GM21723 (cell line): ENCODE results near the gene TRIM67.
"Not testable (repeated sequence)": the region's sequence is repeated elsewhere in the genome, so short reads cannot be mapped to it uniquely, and the experiment has no call there.

ENCODE experiments used
- ATAC-seq: cut with Tn5 transposase; IDR thresholded peaks from one replicate; pipeline ENCODE4 v1.9.1; 2021; ENCODE audit warnings: mild to moderate bottlenecking, moderate library complexity; ENCODE audit not compliant: unreplicated experiment

TRIM67 gene

DNA sequence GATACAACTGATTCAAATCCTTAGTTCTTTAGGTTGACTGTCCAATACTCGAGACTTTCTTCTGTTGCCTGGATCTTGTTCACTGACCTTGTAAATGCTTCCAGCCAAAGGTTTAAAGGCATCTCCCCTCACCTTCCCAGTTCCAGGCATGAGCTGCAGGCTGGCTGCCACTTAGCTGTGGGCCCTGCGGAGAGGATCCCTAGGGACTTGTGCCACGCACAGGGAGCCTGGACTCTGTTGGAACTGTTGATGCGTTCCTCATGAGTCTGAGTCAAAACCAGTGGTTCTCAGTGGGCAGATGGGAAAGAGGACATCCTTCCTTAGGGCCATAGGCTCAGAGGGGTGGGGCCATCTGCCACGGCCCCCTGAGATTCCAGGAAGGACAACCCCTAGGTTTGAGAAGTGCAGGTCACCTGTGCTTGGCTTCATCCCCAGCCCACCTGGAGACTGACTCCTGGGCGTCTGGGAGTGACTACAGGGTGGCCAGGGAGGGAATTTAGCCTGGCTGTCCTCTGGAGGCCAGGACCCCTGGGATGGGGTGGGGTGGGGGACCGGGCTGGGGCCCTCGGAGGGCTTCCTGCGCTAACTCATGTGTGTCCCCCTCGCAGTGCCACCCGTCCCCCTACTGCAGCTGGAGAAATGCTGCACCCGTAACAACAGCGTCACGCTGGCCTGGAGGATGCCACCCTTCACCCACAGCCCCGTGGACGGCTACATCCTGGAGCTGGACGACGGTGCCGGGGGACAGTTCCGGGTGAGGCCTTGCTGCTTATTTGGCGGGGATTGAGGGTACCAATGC lies 41.6 kb downstream of the TRIM67 start:
- ATAC-seq, result no peak

DNA sequence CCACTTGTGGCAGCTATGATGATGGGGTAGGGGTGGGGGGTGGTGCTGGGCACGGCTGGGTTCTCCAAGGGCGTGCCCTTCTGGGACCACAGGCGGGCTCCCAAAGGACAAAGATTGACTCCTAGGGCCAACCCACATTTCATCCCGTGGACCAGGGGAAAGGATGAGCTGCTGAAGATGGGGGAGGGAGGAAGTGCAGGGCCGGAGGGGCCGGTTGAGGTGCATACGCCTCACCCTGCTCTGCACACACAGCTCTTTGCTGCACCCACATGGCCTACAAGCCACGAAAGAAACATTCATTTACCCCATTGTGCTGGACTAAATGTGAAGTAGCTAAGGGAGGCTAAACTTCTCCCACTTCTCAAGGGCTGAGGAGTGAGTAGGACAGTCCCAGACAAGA lies 45.0 kb downstream of the TRIM67 start:
- no peak for ATAC-seq

DNA sequence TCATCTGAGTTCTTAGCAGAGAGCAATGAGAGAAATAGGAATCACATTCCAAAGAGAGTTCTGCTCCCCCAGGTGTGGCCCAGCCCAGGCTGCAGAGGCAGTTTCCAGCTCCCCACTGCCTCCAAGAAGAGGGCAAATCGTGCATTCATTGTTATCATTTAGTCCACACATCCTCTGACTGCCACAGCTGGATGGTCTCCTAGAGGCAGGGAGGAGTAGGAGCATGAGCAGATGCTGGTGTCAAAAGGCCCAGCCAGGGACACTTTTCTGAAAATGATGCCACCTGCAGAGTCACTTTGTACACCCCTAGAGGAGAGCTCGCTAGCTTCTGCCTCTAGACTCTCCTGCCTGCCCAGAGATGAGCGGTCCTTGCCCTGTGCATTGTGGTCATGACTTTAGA lies 45.6 kb downstream of the TRIM67 start:
- no peak for ATAC-seq

DNA sequence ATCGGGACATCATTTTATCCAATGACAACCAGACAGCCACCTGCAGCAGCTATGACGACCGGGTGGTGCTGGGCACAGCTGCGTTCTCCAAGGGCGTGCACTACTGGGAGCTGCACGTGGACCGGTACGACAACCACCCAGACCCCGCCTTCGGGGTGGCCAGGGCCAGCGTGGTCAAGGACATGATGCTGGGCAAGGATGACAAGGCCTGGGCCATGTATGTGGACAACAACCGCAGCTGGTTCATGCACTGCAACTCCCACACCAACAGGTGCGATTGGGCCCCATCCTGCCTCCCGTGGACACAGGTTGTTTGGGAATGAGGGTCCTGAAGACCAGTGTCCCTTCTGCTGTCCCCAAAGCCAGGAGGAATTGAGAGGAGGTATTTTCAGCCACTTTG lies 47.1 kb downstream of the TRIM67 start:
- ATAC-seq, result no peak

DNA sequence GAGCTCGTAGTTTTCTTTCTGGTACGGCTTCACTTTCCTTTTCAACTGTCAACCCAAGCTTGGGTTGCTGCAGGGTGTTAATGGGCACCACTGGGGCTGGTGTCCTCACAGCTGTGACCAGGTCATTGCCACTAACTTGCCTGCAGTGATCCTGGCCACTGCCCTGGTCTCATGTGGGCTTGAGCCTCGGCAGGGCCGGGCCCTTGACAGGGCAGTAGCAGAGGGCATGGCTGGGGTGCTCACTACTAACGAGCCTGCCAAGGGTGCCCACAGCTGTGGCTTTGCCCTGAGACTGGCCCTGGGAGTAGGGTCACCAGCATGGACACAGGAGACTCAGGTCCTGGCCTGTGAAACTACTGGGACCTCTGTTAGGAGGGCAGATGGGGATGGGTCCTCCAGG lies 47.7 kb downstream of the TRIM67 start:
- no peak for ATAC-seq

DNA sequence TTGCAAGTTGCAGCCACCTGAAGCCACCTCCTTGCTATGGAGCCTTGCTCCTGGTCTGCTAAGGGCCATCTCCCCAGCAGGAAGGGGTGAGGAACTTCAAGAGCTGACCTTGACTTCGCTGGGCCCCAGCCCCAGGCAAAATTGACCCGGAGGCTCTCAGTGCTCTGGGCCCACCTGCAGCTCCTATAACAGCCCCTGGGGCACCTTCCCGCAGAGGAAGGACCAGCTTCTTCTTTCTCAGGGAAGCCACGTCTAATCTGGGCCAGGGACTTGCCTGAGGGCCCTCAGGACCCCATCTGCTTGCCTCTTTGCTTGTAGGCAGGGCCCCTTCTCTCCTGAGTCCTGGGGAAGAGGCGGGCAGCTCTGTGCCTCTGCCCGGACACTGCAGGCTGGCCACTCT lies 48.3 kb downstream of the TRIM67 start:
- no peak for ATAC-seq

DNA sequence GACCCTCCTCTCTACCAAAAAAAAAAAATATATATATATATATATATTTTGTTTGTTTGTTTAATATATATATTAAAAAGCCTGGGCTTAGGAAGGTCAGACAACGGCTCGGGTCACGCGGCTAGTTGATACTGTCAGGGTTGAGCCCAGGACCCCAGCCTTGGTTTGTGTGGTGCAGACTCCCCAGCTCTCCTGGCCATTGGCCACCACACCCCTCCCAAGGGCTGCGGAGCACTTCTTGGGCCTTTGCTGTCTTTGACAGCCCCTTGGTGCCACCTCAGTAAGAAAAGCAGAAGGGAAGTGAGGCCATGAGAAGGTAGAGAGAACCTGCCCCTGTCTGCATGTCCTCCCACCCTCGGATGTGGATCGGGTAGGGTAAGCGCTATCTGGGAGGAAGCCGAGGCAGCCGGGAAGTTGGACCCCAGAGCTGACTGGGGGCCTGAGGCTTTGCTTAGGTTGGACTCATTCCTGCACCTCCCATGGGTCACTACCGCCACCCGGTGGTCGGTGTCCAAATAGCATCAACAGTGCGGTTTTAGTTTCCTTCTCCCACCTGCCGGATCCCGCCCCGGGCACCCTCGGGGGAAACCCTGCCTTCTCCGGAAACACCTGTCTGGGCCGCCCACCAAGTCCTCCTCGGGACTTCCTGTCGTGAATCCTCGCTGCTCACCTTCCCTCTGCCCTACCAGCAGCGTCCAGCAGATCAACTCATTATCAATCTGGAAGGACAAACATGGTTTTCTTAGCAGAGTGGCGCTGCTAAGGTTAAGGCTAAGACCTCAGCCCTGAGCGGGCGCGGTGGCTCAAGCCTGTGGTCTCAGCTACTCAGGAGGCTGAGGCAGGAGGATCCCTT lies 49.4 kb downstream of the TRIM67 start:
- peak; percentile 91 for ATAC-seq

DNA sequence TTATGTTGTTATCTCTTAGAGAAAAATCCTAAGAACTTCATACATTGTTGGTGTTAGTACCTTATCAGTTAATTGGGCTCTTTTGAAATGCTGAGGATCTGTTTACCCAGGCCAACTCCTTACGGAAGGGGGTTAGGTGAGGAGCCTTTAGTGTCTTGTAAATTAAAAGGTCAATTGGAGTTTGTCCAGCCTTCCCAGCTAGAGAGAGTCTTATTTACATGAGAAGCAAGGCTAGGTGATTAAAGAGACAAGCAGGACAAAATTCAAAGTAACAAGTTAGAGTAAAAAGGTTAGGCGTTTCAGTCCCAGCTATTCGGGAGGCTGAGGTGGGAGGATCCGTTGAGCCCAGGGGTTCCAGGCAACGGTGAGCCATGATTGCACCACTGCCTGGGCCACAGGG lies 50.4 kb downstream of the TRIM67 start:
- not testable (repeated sequence) for ATAC-seq

DNA sequence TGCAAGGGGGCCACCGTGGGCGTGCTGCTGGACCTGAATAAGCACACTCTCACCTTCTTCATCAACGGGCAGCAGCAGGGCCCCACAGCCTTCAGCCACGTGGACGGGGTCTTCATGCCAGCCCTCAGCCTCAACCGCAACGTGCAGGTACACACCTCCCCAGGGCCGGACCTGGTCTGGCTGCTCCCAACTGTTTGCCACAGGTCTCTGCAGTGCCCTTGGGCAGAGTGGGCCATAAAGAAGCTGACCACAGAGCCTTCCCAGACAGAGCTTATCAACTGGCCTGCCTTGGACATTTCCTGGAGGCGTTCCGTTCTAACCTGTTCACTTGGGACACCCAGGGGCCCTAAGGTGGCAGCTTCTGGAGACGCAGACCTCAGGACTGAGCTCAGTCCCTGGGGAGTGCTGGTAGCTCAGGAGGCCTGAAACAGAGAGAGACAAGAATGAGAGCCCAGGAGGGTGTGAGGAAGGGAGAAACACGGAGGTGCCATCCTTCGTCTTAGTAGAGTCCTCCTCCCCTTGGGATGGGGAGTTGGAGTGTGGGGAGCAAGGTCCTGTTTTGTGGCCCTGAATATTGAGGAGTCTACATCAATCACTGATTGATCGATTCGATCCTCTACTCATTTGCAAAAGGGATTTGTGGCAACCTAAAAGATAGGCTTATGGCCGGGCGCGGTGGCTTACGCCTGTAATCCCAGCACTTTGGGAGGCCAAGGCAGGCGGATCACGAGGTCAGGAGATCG lies 52.1 kb downstream of the TRIM67 start:
- ATAC-seq, result no peak

DNA sequence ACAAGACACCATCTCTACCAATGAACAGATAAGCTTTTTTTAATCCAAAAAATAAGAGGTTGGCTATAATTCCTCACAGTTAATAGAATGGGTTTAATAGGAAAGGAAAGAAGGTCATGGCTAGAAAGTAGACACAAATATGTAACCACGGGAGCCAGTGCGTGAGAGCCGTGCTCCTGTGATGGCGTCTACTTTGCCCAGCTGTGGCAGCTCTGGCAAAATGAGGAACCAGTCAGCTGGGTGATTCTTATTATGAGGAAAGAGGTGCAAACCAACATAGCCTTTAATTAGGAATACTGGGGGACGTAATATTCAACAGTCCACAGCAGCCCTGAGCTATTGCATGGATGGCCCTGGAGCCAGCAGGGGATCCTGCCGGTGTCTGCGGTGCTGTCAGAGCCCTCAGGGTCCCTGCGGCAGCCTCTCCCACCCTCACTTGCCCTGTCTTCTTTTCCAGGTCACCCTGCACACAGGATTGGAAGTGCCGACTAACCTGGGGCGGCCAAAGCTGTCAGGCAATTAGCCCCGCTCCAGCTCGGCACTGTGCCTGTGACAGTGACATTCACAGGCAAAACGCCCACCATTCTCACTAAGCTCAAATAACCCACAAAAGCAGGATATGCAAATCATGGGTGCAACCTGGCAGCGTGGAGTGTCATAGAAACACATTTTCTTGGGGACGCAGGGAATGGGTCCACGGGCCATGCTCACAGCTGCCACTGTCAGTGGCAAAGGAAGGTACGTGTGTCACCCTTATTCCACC lies 53.2 kb downstream of the TRIM67 start:
- ATAC-seq, result peak; percentile 33

DNA sequence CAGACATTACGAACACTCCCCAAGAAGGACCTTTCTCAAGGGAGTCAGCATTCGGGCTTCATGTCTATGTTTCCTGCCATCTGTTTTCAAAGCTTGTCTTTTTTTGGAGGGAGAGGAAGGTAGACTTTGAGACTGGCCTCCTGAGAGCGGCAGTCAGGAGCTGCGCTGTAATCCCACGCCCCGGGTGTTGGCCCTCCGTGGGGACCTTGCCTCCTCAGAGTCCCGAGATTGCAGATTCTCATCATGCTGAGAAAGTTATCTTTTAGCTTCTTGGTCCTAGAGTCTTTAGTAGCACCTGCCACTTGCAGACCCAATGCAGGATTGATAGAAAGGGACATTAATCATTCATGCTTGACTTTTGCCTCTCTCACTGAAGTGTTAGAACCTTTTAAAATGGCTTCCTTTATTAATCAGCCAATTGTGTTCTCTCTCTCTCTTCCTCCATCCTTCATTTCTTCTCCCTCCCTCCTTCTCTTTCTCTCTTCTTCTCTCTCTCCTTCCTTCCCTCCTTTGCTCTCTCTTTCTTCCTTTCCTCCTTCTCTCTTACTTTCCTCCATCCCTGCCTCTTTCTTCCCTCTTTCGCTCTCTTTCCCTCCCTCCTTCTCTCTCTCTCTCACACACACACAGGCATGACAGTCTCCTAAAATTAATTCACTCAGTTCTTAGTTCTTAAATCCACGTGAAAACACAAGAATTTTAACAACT lies 54.0 kb downstream of the TRIM67 start:
- no peak for ATAC-seq

DNA sequence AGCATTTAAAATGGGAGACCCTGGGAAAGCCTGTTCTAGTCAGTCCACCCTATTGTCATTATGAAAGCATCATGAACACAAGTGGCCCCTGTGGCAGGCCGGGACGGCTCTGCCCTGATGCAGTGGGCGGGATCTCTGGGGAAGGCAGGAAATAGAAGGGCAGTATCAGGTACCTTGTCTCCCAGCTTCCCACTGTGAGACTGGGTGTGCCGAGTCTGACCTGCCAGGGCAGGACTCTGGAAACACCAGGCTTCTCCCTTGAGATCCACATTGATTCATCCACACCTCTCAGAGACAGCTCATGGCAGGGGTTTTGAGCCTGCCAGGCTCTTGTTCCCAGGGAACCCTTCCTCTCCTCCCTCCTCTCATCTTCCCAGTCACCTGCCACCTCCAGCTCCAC lies 54.6 kb downstream of the TRIM67 start:
- ATAC-seq, result no peak

DNA sequence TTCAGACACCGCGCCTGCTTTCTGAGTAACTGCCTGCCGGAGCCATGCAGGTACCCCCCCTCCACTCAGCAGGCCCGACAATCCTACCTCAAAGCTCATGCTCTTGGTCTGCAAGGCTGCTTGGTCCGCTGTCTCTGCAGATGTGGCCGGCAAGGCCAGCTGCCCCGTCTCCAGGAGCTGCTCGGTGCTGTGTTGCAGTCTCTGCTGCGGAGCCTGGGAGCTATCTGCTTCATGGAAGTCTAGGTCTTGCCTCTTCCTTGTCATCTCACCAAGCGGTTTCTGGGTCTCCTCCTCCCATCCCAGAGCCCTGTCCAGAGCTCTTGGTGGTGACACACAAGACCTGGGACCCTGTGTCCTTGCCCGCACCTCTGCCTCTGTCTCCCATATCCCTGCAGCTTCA lies 55.2 kb downstream of the TRIM67 start:
- no peak for ATAC-seq

DNA sequence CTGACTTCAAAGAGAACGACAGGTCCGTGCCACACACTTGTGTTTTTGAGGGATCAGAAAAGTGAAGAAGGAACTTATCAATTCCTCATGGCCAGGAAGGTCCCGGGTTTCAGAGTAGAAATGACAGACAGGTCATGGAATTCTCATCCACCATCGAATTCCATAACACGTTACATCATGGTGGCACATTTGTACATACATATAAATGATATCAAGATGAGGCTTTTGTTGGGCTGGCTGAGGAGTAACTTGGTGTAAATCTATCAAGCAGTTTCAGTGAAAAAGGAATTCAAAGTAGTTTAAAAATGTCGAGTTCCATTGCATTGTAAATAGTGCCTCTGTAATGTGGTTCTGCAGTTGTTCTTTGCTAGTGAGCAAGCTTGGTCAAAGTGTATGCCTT lies 56.2 kb downstream of the TRIM67 start:
- ATAC-seq, result no peak

DNA sequence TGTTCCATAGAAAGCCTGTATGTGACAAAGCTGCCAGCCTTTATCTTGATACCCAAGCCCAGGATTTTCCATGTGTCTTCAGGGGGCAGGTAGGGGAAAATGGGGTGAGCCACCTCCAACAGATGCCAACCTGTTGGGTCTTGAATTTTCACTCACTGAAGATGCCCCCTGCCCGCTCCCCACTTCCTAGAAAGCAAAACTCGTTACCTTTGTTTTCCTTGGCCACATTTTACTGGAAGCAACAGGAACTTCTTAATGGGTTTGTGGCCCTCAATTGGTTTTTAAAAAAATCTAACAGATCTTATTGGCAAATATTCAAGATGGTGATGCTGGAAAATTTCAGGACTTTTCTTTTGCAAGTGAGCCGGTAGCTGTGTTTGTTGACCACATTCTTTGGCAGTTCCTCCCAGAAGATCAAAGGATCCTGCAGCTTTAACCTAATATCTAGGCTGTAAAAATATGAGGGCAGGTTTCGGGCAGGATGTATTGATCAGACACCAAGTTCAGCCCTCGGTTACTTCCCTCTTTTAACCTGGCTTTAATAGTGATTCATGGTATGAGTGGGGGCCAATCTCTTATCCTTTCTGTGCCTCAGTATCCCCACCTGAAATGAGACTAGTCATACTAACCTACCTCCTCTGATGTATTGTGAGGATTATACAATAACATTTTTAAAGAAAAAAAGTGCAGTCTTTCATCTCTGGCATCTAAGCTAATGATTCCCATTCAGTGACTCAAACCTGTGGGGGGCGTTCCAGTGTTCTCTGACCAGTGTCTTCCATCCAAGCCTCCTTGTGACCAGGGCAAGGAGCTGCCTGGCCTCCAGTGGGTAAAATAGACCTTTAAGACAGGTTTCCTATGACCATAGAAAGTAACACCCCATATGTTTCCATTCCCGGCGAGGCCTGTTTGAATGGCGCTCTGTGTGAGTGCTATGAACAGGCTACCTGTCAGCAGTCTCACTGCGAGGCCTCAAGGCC lies 57.9 kb downstream of the TRIM67 start:
- no peak for ATAC-seq

DNA sequence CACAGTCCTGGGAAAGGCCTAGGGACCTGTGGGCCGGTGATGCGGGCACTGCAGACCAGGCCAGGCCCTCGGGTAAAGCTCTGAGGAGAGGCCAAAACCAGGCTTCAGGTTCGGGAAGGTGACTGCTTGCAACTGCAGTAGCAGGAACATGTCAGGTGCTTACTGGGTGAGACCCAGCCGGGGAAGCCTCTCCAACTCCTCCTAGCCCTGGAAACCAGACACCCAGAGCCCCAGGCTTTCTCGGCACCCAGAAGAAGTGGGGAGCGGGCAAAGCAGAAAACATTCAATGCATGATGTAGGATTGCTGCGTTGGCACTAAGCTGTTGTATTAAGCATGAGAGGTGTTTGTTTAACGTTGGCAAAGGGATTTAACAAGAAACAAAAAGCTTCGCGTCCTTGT lies 58.9 kb downstream of the TRIM67 start:
- no peak for ATAC-seq

DNA sequence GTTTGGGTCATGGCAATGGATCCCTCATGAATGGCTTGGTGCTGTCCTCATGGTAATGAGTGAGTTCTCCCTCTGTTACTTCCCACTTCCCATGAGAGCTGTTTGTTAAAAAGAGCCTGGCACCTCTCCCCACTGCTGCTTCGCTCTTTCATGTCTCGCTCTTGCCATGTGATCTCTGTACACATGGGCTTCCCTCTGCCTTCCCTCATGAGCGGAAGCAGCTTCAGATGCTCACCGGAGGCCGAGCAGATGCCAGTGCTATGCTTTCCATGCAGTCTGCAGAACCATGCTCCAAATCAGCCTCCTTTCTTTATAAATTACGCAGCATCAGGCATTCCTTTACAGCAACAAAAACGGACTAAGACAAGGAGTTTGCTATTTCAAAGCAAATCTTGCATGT lies 64.3 kb downstream of the TRIM67 start:
- ATAC-seq, result no peak

DNA sequence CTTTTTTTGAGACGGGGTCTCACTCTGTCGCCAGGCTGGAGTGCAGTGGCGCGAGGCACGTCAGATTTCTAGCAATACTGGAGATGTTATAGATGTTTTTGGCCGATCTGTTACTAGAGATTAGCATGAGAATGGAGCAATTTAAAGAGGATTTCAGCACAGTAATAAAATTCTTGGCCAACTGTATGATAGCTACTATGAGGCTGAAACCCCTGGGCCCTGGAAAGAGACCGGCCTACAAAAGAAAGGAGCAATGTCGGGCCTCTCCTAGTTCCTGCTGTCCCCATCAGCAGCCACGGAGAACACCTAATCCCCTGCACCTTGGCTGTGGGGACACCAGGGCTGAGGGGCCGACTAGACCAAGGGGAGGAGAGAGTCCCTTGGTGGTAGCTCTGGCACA lies 69.7 kb downstream of the TRIM67 start:
- no peak for ATAC-seq
